Ovary (tissue), 9 donors: Measurements from ENCODE around the gene ACTN1. TPM values are rescaled to one million over a fixed set of nuclear protein-coding genes. Genes with fewer than 3 reads are reported as not detected.

Source experiments
- DNase-seq, 5 donors: peaks; one replicate each; pipeline ENCODE4 v3.0.0-alpha.2; 2019 to 2020
- H3K27ac ChIP-seq, 2 donors: fragments of 200-600 bp; one replicate each; pipeline versions ENCODE4 v1.5.1 to v1.8.0; 2019 to 2022
- H3K27me3 ChIP-seq: fragments of 200-600 bp; one replicate; pipeline ENCODE4 v1.8.0; 2022
- H3K36me3 ChIP-seq: fragments of 200-600 bp; sonication (generic); one replicate; pipeline ENCODE4 v1.5.1; 2019
- H3K4me1 ChIP-seq: one replicate; pipeline ENCODE4 v1.8.1; 2013; ENCODE audit warnings: mild to moderate bottlenecking, moderate library complexity; ENCODE audit not compliant: insufficient read depth
- H3K4me3 ChIP-seq: fragments of 200-600 bp; sonication (generic); one replicate; pipeline ENCODE4 v1.5.1; 2017
- H3K9me3 ChIP-seq, 2 donors: fragments of 200-600 bp in 1 of 2; sonication (generic) in 1 of 2; one replicate each; pipeline versions ENCODE4 v1.5.1 to v1.8.1; 2013 to 2019; ENCODE audit warnings: mild to moderate bottlenecking in 1 of 2, moderate library complexity in 1 of 2
- EP300 ChIP-seq: sonication (generic); formaldehyde crosslinking; IDR thresholded peaks from one replicate; pipeline ENCODE4 v1.6.1; 2017; ENCODE audit warnings: antibody characterized with exemption
- POLR2A ChIP-seq: fragments of 450-650 bp; IDR thresholded peaks from one replicate; pipeline ENCODE4 v1.6.1; 2017; ENCODE audit warnings: antibody characterized with exemption, mild to moderate bottlenecking, moderate library complexity
- WGBS, 3 donors: extraction: QIAGEN DNeasy Blood & Tissue Kit in 1 of 3; methylation state at CpG; one replicate each; pipeline versions ENCODE4 v1.1.5 to v1.1.7; 2013 to 2017; 5-methylcytosine and 5-hydroxymethylcytosine counted together
- intact Hi-C, 4 donors: fragments of 100-400 bp; cut with DNase I; formaldehyde crosslinking; loops; one replicate each; pipeline versions ENCODE4 v1.11.0 to v1.15.1; 2022 to 2023
- polyA plus RNA-seq, 2 donors: library from polyadenylated mRNA; stranded (reverse); fragments of 200-250 nt in 1 of 2; fragments of 350-450 nt in 1 of 2; fragmentation: Illumina TruSeq in 1 of 2; extraction: RNeasy Lipid Tissue Mini Kit (QIAGEN cat#74804) in 1 of 2; gene quantifications; one replicate each; pipeline ENCODE4 v1.2.3, GENCODE V29; 2013 to 2014
- total RNA-seq, 7 donors: library from RNA; depleted of rRNA in 2 of 7; stranded (reverse); fragments of >200 nt in 2 of 7; fragmentation: NEBNext Ultra II Directional in 3 of 7; extraction: Animal tissue kit (Norgen Biotek cat#: 25700) in 3 of 7; gene quantifications; one replicate each; pipeline versions ENCODE4 v1.1.0 to v1.2.4, GENCODE V29; 2016 to 2023
- TF ChIP-seq, protein P1 (sequence below), 3 donors: fragments of 450-650 bp in 2 of 3; fragments of 200-600 bp in 1 of 3; IDR thresholded peaks; one replicate each; pipeline versions ENCODE4 v1.5.1 to v1.8.0; 2016 to 2022; ENCODE audit warnings: antibody characterized with exemption in 3 of 3, mild to moderate bottlenecking in 1 of 3
- donor health status: DM: no; HTN: no; CAD: no; lungs with moderate emphysema.
- donor health status: DM: no; HTN: no; CAD: no.
- donor health status: Bipolar disorder and iron deficiency.
- donor health status: DM: yes; HTN: yes; CAD: no.
- donor health status: DM: no; HTN: no; CAD: no.
- donor health status: DM: yes; HTN: yes; CAD: no.

The ACTN1 gene
- total and polyA plus RNA-seq, 9 donors, result 39.0 to 203 (median 138) TPM

DNA sequence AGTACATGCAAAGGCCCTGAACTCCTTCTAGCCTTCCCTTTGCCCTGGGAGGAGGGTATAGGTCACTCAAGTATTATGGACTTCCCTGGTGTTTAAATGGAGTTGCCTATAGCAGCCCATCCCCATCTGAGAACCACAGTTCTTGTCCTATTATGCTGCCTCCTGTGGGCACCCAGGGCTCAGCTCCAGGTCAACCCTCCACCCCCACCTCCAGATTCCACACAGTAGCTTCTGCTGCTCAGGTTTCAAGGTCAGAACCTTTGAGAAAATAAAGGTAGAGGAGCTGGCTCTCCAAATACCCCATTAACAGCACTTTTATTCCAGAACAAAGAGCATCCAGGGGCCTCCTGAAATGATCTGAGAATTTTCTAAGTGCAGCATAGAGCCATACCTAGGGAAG lies 57.4 kb downstream of the ACTN1 start:
- Histone ChIP-seq H3K27me3 (no peaks in the 10 kb centered on the region), H3K27ac (no peak overlapping the region), H3K36me3 (no peaks in the 10 kb centered on the region), H3K4me1 (peaks cover 3% of the 10 kb centered on the region), H3K9me3 (no peaks in the 10 kb centered on the region), H3K4me3 (no peak overlapping the region)
- TF ChIP-seq EP300, result no peak
- intact Hi-C loops, result loop anchor here in 1 of 4 donors (10.0 kb wide), 1 partner anchor 53 kb away; the partner anchor contains the start of gene ACTN1
- DNase-seq, result no peak

DNA sequence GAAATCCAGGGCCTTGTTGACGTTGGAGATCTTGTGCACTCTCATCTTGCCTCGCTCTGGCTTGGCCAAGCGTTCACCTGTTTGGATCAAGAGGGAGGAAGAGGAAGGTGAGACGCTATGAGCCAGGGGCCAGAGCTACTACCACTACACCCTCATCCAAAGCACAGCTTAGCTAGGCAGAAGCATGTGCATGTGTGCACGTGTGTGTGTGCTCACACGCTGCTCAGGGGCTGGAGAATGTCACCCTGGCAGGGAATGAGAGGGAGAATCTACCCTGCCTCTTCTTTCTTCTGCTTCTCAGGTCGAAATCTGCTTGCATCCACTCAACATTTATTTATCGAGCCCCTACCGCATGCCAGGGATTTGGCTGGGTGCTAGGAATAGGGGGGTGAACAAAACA lies 58.1 kb downstream of the ACTN1 start:
- Histone ChIP-seq H3K4me1 (peaks cover 3% of the 10 kb centered on the region), H3K36me3 (no peaks in the 10 kb centered on the region), H3K4me3 (no peak overlapping the region), H3K9me3 (no peaks in the 10 kb centered on the region), H3K27ac (no peak overlapping the region), H3K27me3 (no peaks in the 10 kb centered on the region)
- no peak for DNase-seq
- no peak for TF ChIP-seq EP300
- TF ChIP-seq, protein P1, sequence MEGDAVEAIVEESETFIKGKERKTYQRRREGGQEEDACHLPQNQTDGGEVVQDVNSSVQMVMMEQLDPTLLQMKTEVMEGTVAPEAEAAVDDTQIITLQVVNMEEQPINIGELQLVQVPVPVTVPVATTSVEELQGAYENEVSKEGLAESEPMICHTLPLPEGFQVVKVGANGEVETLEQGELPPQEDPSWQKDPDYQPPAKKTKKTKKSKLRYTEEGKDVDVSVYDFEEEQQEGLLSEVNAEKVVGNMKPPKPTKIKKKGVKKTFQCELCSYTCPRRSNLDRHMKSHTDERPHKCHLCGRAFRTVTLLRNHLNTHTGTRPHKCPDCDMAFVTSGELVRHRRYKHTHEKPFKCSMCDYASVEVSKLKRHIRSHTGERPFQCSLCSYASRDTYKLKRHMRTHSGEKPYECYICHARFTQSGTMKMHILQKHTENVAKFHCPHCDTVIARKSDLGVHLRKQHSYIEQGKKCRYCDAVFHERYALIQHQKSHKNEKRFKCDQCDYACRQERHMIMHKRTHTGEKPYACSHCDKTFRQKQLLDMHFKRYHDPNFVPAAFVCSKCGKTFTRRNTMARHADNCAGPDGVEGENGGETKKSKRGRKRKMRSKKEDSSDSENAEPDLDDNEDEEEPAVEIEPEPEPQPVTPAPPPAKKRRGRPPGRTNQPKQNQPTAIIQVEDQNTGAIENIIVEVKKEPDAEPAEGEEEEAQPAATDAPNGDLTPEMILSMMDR (IDR thresholded peaks at IDR 0.05), result no peak
- intact Hi-C loops, result loop anchor here in 1 of 4 donors (10.0 kb wide), 1 partner anchor 54 kb away; the partner anchor contains the start of gene ACTN1
- 81 to 88% (median 84%) methylated on average over 9 of the region's 9 CpGs for WGBS, 3 donors

DNA sequence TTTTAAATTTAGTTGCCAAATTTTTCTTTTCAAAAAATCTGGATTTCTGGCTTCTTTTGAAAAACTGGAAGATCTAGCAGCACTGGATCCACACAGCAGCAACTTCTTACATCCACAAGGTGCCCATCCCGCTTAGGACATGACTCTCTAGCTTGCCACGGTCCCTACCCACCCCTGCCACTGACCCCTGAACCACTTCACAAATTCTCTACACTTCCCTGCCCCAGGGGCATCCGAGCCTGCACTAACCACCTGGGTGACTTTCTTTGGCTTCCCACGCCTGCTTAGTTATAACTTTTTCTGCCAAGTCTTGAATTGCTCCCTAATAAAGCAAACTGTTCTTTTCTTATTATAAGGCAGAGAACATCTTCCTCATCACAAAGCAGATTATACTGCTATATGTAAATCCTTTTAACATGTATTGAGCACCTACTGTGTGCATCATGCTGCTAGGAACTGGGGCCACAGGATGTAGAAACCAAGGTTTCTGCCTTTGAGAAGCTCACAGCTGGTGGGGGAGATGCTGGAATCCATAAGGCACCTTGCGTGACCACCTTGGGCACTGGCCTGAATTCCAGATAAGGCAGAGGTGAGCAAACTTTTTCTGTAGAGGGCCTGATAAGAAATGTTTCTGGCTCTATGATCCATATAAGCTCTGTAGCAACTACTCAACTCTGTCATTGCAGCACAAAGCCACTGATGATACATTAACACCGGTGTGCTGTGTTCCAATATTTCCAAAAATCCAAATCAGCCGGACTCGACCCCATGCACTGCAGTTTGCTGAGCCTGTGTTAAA lies 59.8 kb downstream of the ACTN1 start:
- H3K9me3 ChIP-seq, result no peaks in the 10 kb centered on the region
- WGBS, 3 donors, result 85 to 88% (median 88%) methylated on average over 8 of the region's 8 CpGs
- intact Hi-C loops, result loop anchor here in 2 of 4 donors (10.0 kb wide), 1 partner anchor 55 kb away; the partner anchor contains the start of gene ACTN1 (in 2 of the 2)
- TF ChIP-seq EP300, result no peak
- TF ChIP-seq, protein P1 (IDR thresholded peaks at IDR 0.05), result no peak
- no peak for TF ChIP-seq POLR2A
- no peak overlapping the region for H3K4me3 ChIP-seq
- H3K36me3 ChIP-seq, result no peaks in the 10 kb centered on the region
- H3K27me3 ChIP-seq, result no peaks in the 10 kb centered on the region
- H3K4me1 ChIP-seq, result peaks cover 3% of the 10 kb centered on the region
- no peak for DNase-seq
- H3K27ac ChIP-seq, result no peak overlapping the region

DNA sequence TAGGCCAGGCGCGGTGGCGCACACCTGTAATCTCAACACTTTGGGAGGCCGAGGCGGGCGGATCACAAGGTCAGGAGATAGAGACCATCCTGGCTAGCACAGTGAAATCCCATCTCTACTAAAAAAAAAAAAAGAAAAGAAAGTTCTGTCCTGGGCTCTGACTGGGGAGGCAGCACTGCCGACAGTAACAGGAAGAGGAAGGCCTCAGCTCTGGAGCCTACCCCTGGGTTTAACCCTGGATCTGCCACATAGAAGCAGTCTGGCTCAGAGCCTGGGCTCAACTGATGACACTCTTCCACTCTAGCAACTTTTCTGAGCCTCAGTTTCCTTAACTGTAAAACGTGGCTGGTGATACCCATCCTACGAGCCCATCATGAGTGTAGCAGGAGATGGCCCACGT lies 60.5 kb downstream of the ACTN1 start:
- no peak for DNase-seq
- Histone ChIP-seq H3K4me3 (no peak overlapping the region), H3K27ac (no peak overlapping the region), H3K27me3 (no peaks in the 10 kb centered on the region), H3K4me1 (peaks cover 3% of the 10 kb centered on the region), H3K36me3 (no peaks in the 10 kb centered on the region), H3K9me3 (no peaks in the 10 kb centered on the region)
- WGBS, 3 donors, result 86 to 88% (median 87%) methylated on average over 10 of the region's 10 CpGs
- TF ChIP-seq EP300, result no peak
- TF ChIP-seq POLR2A, result no peak
- TF ChIP-seq, protein P1 (IDR thresholded peaks at IDR 0.05), result no peak
- intact Hi-C loops, result loop anchor here in 2 of 4 donors (10.0 kb wide), 1 partner anchor 56 kb away; the partner anchor contains the start of gene ACTN1 (in 2 of the 2)
